Stomach (tissue), 9 donors: ENCODE data around the gene PRDM16. TPM values are rescaled to one million over a fixed set of nuclear protein-coding genes. Genes with fewer than 3 reads are reported as not detected.

ENCODE experiments used
- DNase-seq, 2 donors: peaks; one replicate each; pipeline versions ENCODE4 v3.0.0 to v3.0.0-alpha.2; 2013 to 2019
- H3K27ac ChIP-seq, 5 donors: fragments of 200-600 bp in 4 of 5; sonication (generic) in 4 of 5; one replicate each; pipeline ENCODE4 v1.5.1; 2013 to 2019; ENCODE audit warnings: mild to moderate bottlenecking in 1 of 5, moderate library complexity in 1 of 5
- H3K27me3 ChIP-seq, 3 donors: fragments of 200-600 bp; sonication (generic); one replicate each; pipeline ENCODE4 v1.5.1; 2017 to 2019; ENCODE audit warnings: mixed run types in 1 of 3
- H3K36me3 ChIP-seq, 4 donors: fragments of 200-600 bp; sonication (generic); 1 replicate in 3 of 4; 2 replicates in 1 of 4; pipeline ENCODE4 v1.5.1; 2016 to 2019
- H3K4me1 ChIP-seq, 4 donors: fragments of 200-600 bp; sonication (generic); one replicate each; pipeline ENCODE4 v1.5.1; 2016 to 2019
- H3K4me3 ChIP-seq, 4 donors: fragments of 200-600 bp; sonication (generic) in 3 of 4; one replicate each; pipeline ENCODE4 v1.5.1; 2016 to 2019; ENCODE audit warnings: mild to moderate bottlenecking in 1 of 4
- H3K9me3 ChIP-seq, 4 donors: fragments of 200-600 bp; sonication (generic); one replicate each; pipeline ENCODE4 v1.5.1; 2016 to 2019
- EP300 ChIP-seq: sonication (generic); formaldehyde crosslinking; IDR thresholded peaks from one replicate; pipeline ENCODE4 v1.6.1; 2017; ENCODE audit warnings: antibody characterized with exemption
- POLR2A ChIP-seq, 4 donors: fragments of 450-650 bp; IDR thresholded peaks; one replicate each; pipeline ENCODE4 v1.6.1; 2016; ENCODE audit warnings: antibody characterized with exemption in 4 of 4, control low read depth in 2 of 4, mild to moderate bottlenecking in 1 of 4, moderate library complexity in 1 of 4
- POLR2AphosphoS5 ChIP-seq, 3 donors: sonication (generic); formaldehyde crosslinking; IDR thresholded peaks; one replicate each; pipeline ENCODE4 v1.6.1; 2016; ENCODE audit warnings: antibody characterized with exemption in 3 of 3
- WGBS, 5 donors: extraction: QIAGEN DNeasy Blood & Tissue Kit in 3 of 5; methylation state at CpG; one replicate each; pipeline versions ENCODE4 v1.1.5 to v1.1.7; 2013 to 2018; 5-methylcytosine and 5-hydroxymethylcytosine counted together
- intact Hi-C: fragments of 100-400 bp; cut with DNase I; formaldehyde crosslinking; loops from one replicate; pipeline ENCODE4 v1.15.1; 2023; ENCODE audit warnings: low total_unique reads
- polyA plus RNA-seq, 3 donors: library from polyadenylated mRNA; stranded (reverse); fragments of 200-250 nt; gene quantifications; one replicate each; pipeline ENCODE4 v1.2.3, GENCODE V29; 2013
- total RNA-seq, 5 donors: library from RNA; depleted of rRNA; stranded (reverse); fragments of >200 nt; gene quantifications; one replicate each; pipeline versions ENCODE4 v1.1.0 to v1.2.3, GENCODE V29; 2014 to 2016
- TF ChIP-seq, protein P1 (sequence below), 7 experiments: fragments of 450-650 bp in 4 of 7; fragments of 200-600 bp in 3 of 7; sonication (generic) in 3 of 7; IDR thresholded peaks; one replicate each; pipeline ENCODE4 v1.5.1; 2016 to 2019; ENCODE audit warnings: antibody characterized with exemption in 7 of 7, control low read depth in 2 of 7, mild to moderate bottlenecking in 1 of 7
- donor health status: healthy with polysubstance abuse.
- donor health status: Bipolar disorder and iron deficiency.
- donor health status: healthy.

PRDM16 gene
- total and polyA plus RNA-seq, 8 donors = 0.29 to 222 (median 15.8) TPM

GRCh38 chr1:3357526-3358297, 288.7 kb downstream of the PRDM16 start:
- Histone ChIP-seq H3K36me3 (no peaks in the 10 kb centered on the region), H3K27me3 (peaks cover 0 to 10% (median 0%) of the 10 kb centered on the region in 3 donors), H3K4me3 (no peak overlapping the region), H3K9me3 (no peaks in the 10 kb centered on the region), H3K4me1 (peaks cover 30 to 59% (median 40%) of the 10 kb centered on the region in 4 donors), H3K27ac (no peak overlapping the region)
- WGBS, 5 donors = 74 to 84% (median 80%) methylated on average over 13 to 25 of the region's 25 CpGs
- intact Hi-C loops = no loop called here
- TF ChIP-seq POLR2AphosphoS5 (IDR thresholded peaks at IDR 0.05) (no peak), POLR2A (IDR thresholded peaks at IDR 0.05) (no peak), EP300 (no peak)
- TF ChIP-seq, protein P1, sequence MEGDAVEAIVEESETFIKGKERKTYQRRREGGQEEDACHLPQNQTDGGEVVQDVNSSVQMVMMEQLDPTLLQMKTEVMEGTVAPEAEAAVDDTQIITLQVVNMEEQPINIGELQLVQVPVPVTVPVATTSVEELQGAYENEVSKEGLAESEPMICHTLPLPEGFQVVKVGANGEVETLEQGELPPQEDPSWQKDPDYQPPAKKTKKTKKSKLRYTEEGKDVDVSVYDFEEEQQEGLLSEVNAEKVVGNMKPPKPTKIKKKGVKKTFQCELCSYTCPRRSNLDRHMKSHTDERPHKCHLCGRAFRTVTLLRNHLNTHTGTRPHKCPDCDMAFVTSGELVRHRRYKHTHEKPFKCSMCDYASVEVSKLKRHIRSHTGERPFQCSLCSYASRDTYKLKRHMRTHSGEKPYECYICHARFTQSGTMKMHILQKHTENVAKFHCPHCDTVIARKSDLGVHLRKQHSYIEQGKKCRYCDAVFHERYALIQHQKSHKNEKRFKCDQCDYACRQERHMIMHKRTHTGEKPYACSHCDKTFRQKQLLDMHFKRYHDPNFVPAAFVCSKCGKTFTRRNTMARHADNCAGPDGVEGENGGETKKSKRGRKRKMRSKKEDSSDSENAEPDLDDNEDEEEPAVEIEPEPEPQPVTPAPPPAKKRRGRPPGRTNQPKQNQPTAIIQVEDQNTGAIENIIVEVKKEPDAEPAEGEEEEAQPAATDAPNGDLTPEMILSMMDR (IDR thresholded peaks at IDR 0.05) = no peak
- DNase-seq = no peak

DNA sequence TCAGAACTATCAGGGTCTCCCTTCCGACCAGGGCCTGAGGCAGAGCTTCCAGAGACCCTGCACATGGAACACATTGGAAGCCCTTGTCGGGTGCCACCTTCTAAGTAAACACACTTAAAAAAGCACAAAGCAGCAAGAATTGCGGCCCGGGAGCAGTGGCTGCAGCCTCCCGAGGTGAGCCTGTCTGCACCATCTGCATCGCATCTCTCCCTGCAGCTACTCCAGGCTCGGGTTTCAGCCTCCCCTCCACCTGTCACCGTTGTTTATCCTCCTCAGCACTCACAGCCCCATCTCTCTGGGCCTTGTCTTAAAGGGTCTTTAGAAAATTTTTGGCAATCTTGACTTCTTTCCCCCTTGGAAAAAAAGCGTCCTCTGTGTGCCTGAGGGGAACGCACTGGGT, 290.3 kb downstream of the PRDM16 start:
- no peak for DNase-seq
- WGBS, 5 donors = 36 to 70% (median 46%) methylated on average over 10 of the region's 10 CpGs
- no peak for TF ChIP-seq POLR2A (IDR thresholded peaks at IDR 0.05)
- TF ChIP-seq POLR2AphosphoS5 (IDR thresholded peaks at IDR 0.05) = no peak
- TF ChIP-seq EP300 = no peak
- TF ChIP-seq, protein P1 (IDR thresholded peaks at IDR 0.05) = no peak
- Histone ChIP-seq H3K4me3 (no peak overlapping the region), H3K4me1 (peaks cover 13 to 43% (median 26%) of the 10 kb centered on the region in 4 donors), H3K27me3 (peaks cover 0 to 10% (median 0%) of the 10 kb centered on the region in 3 donors), H3K9me3 (no peaks in the 10 kb centered on the region), H3K36me3 (no peaks in the 10 kb centered on the region), H3K27ac (peak overlapping the region in 1 of 5 donors; percentile 32)
- intact Hi-C loops = no loop called here

- intact Hi-C loops = no loop called here
- no peak overlapping the region for H3K4me3 ChIP-seq
- DNase-seq = peak; percentile 68 to 74
- TF ChIP-seq, protein P1 (IDR thresholded peaks at IDR 0.05) = no peak
- TF ChIP-seq POLR2AphosphoS5 (IDR thresholded peaks at IDR 0.05) = peak in 1 of 3 donors; percentile 48
- H3K9me3 ChIP-seq = no peaks in the 10 kb centered on the region
- WGBS, 5 donors = 60 to 70% (median 61%) methylated on average over 28 to 31 of the region's 31 CpGs
- peaks cover 12 to 37% (median 24%) of the 10 kb centered on the region in 4 donors for H3K4me1 ChIP-seq
- H3K27ac ChIP-seq = no peak overlapping the region
- peaks cover 0 to 14% (median 0%) of the 10 kb centered on the region in 3 donors for H3K27me3 ChIP-seq
- no peaks in the 10 kb centered on the region for H3K36me3 ChIP-seq
Measured at GRCh38 chr1:3359756-3360440, 290.9 kb downstream of the PRDM16 start.

DNA sequence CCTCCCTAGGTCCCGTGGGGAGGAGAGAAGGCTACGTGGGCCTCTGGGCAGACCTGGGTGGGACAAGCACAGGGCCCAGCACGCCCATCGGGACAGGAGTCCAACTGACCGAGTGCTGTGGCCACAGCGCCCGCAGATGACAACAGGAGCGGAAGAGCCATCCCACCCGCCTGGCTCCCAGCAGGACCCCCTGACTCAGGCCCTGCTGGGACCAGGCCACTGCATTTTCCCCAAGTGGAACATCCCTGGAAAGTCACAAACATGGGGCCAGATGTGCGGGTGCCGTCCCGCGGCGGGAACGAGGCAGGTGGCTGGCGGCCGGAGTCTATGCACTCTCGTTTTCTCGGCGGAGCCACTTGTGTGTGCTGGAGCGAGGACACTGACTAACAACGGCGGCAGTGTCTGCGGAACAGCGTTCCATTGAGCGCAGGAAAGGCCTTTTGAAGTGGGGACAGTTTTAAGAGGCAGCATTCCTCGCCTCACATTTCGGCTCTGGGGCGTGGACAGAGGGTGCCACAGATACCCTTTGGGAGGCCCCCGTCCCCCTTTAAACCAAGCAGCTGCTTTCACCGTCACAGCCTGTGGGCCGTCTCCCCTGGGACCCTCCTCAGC, 291.7 kb downstream of the PRDM16 start:
- Histone ChIP-seq H3K9me3 (no peaks in the 10 kb centered on the region), H3K4me3 (no peak overlapping the region), H3K27me3 (peaks cover 0 to 21% (median 0%) of the 10 kb centered on the region in 3 donors), H3K36me3 (no peaks in the 10 kb centered on the region), H3K4me1 (peaks cover 9 to 37% (median 27%) of the 10 kb centered on the region in 4 donors), H3K27ac (no peak overlapping the region)
- intact Hi-C loops = no loop called here
- no peak for DNase-seq
- TF ChIP-seq EP300 (no peak), POLR2A (IDR thresholded peaks at IDR 0.05) (no peak), POLR2AphosphoS5 (IDR thresholded peaks at IDR 0.05) (no peak)
- TF ChIP-seq, protein P1 (IDR thresholded peaks at IDR 0.05) = no peak
- WGBS, 5 donors = 91 to 96% (median 95%) methylated on average over 28 to 32 of the region's 32 CpGs
